HG02938 (cell line): ENCODE measurements around the gene KLK5.

Experiments
- ATAC-seq: cut with Tn5 transposase; IDR thresholded peaks from one replicate; pipeline ENCODE4 v1.9.1; 2021; ENCODE audit warnings: mild to moderate bottlenecking, moderate library complexity; ENCODE audit not compliant: unreplicated experiment

Gene KLK5

DNA sequence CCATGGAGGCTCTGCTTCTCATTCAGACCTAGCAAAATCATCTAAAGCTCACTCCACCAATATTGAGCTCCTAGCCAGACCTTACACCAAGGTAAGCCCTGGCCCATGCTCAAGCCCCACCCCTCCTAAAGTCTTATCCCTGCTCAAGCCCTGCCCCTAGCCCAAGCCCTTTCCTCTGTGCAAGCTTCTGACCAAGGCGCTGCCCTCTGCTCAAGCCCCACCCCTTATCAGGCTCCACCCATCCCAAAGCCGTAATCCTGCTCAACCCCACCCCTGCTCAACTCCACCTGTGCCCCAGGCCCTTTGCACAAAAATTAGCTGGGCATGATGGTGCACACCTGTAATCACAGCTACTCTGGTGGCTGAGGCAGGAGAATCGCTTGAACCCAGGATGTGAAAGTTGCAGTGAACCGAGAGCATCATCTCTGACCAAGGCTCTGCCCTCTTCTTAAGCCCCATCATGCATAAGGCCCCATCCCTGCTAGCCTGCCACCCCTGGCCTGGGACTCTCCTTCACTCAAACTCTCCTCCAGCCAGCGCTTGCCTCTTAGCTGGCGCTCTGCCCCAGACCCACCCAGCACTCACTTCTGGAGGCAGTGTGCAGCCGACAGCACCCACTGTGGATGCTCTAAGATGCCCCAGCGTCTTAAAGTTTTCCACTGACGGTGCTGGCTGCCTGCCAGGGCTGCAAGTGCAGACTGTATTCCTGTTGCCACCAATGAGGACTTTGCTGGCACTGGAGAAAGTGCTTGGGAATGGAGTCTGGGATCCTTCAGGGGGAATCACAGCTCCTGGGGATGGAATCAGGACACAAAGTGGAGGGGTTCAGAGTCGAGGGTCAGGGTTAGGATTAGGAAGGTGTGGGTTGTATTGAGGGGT lies 58.1 kb downstream of the KLK5 start:
- no peak for ATAC-seq
